HG02970 (cell line): ENCODE data around the gene C2orf92.
"Not testable (repeated sequence)": the region's sequence is repeated elsewhere in the genome, so short reads cannot be mapped to it uniquely, and the experiment has no call there.

Experiments used
- ATAC-seq: cut with Tn5 transposase; IDR thresholded peaks from one replicate; pipeline ENCODE4 v1.9.1; 2021; ENCODE audit warnings: mild to moderate bottlenecking, moderate library complexity, moderate number of reproducible peaks; ENCODE audit not compliant: unreplicated experiment, low FRiP score

Gene C2orf92

DNA sequence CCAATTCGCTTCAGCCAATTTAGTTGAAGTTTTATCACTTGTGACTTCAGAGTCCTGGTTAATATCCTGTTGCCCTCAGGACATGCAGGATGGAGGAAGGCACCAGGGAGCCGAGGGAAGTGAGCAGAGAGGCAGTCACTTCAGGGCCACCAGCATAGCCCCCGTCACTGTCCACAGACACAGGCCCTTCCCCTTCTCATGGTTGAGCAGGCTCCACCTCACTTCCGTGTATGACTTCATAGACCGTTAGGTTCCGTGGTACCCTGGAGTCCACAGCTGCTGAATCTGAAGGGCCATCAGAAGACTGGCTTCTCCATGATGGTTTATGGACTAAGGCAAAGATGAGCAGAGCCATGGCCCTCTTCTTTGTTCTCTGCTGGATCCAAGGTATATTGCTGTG is at the start of gene C2orf92:
Gene C2orf92, plus strand, starts transcription at position 266 of the 400 bp plus-strand sequence. Its CDS starts 76 bp downstream, at position 342.
- no peak for ATAC-seq

- not testable (repeated sequence) for ATAC-seq
These were observed 49.0 kb upstream of the C2orf92 start for GRCh38 chr2:97620492-97620891.

DNA sequence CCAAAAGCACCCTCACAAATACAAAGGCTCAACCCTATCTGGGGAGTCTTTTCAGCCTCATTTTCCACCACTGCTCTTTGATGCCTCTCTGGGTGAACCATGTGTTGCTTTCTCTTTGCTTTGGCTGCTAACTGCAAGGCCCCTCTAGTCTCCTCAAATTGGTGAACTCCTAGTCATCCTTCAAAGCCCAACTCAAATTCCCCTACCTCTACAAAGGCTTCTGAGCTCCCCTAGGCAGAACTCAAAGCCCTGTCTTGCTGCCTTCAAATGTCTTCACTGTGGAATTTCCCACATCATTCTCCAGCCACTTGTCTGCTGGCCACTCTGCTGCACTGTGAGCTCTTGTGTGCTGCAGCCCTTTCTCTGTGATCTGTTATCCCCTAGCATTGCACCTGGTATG is 46.5 kb upstream of the C2orf92 start:
- not testable (repeated sequence) for ATAC-seq

DNA sequence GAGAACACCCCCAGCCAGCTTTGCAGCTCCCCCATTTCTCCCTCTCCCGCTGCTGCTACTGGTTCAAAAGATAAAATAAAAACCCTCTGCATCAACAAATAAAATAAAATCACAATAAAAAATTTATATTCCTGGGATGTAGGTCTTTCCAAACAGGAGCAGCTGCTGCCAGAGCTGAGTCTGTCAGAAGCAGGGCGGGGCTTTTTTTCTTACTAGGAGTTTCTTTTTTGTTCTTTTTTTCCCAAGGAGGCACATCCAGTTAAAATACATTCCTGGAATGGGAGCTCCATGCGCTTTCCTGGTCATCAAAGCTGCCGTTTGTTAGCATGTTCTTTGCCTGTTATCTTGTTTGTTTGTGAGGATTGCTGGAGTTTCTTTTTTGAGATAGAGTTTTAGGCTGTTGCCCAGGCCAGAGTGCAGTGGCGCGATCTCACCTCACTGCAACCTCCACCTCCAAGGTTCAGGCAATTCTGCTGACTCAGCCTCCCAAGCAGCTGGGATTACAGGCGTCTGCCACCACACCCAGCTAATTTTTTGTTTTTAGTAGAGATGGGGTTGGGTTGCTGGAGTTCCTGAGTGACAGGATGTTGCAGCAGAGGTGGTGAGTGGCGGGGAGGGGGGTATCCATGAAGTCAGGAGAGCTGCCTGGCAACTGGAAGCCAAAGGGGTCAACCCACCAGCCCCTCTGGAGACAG is 44.0 kb upstream of the C2orf92 start:
- not testable (repeated sequence) for ATAC-seq

GRCh38 chr2:97626049-97626430 is 43.5 kb upstream of the C2orf92 start:
- not testable (repeated sequence) for ATAC-seq

- no peak for ATAC-seq
These were observed 25.3 kb upstream of the C2orf92 start for GRCh38 chr2:97644023-97644717.

DNA sequence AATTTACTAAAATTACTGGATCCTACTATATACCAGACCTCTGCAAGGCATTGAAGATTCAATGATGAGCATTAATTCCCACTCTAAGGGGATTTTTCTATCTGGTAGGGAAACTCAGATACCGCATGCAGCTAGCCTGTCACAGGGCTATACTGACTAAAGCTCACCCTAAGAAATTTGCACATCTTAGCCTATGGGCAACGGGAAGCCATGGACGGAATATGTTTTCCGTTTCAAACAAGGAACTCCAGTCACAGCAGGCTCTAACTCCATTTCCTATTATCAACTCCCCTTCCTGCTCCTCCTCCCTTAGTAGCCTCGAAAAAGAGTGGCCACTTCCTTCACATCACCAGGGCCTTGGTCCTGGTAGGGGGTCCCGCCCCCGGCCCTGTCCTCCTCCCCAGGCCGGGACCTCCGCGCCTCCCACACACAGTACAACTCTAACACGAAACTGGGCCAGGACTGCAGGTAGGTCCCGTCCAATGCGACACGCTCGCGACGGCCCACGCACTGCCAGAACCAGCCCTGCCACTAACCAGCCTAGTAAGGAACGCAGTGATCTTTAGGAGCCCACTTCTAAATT is 24.3 kb upstream of the C2orf92 start:
- peak; percentile 27 for ATAC-seq

DNA sequence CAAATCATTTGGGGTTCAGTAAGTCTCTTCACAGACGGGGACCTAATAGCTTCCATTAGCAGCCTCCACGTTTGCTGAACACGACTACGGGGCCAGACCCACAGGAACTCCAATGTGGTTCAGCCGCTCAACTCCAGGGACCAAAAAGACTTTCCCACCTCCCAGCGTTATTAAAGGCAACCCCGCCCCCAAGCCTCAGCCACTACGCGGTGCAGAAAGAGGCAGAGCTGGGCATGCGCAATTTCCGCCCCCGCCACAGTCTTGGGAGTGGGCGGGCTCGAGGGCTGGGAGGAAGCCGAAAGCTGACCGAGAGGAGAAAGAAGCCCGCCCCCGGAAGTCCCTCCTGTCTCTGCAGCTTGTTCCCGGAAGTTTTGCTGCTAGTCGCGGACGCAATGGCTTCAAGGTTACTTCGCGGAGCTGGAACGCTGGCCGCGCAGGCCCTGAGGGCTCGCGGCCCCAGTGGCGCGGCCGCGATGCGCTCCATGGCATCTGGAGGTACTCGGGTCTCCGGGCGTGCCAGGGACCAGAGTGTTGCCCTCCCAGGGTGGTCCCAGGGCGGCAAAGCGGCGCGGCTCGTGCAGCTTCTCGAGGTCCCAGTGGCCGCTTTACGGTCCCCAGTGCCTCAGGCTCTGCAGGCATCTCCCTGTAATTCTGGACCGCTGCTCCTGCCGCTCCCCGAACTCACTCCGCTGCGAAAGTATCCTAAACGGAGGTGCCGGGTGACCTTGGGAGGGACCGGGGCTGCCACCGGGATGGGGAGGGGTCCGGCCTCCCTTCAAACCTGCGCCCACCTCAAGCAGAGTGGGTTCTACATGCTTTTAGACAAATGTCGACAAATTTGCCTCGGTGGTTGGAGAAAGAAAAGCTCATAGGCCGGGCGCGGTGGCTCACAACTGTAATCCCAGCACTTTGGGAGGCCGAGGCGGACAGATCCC is 23.6 kb upstream of the C2orf92 start, which contains the start of gene COX5B:
Gene COX5B, plus strand, starts transcription at position 368 of the 935 bp plus-strand sequence. Its CDS starts 25 bp downstream, at position 393.
- ATAC-seq: peak; percentile 92

DNA sequence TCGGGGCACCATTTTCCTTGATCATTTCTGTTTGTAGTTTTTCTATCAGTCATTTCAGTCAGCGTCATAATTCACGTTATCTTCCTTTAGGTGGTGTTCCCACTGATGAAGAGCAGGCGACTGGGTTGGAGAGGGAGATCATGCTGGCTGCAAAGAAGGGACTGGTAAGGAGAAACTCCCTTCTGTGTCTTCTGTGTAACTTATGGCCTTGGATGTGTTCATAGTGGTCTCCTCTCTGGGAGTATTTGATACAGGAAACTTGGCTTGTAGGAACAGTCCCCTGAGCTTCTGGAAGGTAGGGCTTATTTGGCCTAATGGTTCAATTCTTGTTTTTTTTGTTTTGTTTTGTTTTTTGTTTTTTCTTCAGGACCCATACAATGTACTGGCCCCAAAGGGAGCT is 22.5 kb upstream of the C2orf92 start:
- ATAC-seq: no peak

GRCh38 chr2:97651114-97651513 is 18.4 kb upstream of the C2orf92 start:
- no peak for ATAC-seq

- ATAC-seq: no peak
These were observed 16.0 kb upstream of the C2orf92 start for GRCh38 chr2:97653473-97653872.

DNA sequence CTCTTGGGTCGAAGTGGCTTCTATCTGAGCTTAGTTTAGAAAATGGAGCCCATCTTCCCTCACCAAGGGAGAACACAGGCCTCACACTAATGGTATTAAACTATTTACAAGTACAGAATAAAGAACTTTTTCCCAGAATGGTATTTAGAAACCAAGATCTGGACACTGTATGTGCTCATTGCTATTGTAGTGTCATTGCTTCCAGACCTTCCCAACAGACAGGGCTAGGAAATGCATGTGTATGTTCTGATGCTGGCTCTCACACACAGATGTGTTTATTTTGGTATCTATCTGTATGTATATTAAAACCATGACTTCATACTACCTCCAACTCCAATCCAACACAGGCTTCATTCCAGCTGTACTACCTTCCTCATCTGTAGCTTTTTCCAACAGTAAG is 15.6 kb upstream of the C2orf92 start:
- ATAC-seq: no peak

DNA sequence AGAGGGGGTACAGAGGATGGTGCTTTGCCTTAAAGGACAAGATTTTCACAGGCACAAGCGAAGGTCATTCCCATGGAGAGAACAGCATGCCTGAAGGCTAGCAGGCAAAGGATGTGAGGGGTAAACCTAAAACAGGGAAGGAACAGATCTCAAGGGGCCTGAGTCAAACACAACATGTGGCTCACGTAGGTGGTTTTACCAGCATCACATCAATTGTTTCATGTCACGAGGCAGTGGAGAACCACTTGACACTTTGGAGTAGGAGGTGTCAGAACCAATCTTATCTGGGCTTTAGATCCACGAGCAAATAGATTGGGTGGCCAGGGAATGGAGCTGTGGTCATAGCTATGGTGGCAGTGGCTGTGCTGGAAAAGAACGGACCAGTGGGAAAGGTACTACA is 15.2 kb upstream of the C2orf92 start:
- ATAC-seq: no peak

DNA sequence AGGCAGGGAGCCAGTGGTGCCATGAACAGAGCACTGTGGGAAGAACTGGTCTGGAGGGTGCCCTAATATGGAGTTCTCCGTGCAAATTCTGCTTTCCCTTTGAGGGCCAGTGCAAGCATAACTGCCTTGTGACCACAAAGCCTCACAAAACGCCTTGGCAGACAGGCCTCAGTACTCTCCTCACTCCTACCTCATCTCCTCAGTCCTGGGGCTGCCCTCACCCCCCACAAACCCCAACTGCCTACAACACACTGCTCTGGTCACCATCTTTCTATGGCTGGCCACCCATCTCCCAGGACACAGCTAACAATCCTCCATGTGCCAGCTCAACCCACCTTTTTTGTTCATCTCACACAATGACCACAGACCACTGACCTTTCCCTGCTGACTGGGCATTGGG is 14.7 kb upstream of the C2orf92 start:
- no peak for ATAC-seq

DNA sequence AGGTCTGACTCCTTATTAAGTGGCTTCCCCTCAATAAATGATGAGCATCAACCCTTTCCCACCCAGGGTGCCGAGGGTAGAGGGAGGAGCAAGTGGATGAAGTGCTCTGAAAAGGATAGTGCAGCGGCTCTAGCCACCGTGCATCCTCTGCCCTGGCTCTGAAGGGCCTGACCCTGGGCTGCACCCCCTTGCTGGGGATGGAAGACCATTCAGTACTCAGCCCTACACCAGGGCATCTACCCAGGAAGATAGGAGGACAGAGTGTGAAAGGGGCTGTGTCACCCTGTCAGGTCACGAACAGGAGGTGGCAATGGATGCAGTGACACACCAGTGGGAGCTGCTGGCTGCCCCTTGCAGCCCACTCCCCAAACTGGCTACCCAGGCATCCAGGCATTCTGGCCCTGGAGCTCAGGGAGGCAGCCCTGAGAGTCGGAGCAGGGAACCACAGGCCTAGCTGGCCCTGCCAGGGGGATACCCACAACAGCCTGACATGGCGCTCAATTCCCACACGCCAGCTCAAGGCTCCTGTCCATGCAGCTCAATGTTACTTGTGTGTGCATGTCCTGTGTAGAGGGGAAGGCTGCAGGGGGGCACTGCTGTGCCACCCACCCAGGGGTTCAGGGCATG is 13.3 kb upstream of the C2orf92 start:
- ATAC-seq: no peak

- no peak for ATAC-seq
These were observed 12.5 kb upstream of the C2orf92 start for GRCh38 chr2:97656905-97657587.

DNA sequence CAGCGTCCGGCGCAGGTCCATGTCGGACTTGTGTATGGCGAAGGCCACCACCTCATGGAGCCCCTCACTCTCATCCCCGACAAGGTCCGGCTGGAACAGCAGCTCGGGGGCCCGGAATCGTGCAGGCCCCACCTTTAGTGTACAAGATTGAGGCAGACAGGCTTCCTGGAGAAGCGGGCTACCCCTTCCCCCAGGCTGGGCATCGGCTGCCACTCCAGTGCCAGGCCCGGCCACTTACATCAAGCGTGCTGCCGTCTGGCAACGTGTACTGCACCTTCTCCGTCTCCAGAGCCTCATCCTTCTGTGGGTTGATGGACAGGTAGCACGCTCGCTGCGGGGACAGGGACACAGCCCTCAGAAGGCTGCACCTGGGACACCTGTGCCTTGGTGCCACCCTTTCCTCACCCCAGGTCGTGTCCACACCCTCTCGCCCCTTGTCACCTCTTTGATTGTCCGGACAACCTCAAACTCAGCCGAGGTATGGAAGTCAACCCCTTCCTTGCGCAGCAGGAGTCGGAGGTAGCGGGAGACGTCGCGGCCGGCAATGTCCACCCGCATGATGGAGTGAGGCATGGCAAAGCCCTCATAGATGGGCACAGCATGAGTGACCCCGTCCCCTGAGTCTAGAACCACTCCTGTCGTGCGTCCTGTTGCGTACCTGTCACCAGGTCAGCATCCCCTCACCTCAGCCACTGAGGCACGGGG is 11.4 kb upstream of the C2orf92 start:
- no peak for ATAC-seq

- no peak for ATAC-seq
These were observed 10.8 kb upstream of the C2orf92 start for GRCh38 chr2:97658691-97659157.
